HG02852 (cell line): ENCODE results near the gene S100A13.

Experiments used
- ATAC-seq: cut with Tn5 transposase; IDR thresholded peaks from one replicate; pipeline ENCODE4 v1.9.1; 2021; ENCODE audit warnings: mild to moderate bottlenecking, moderate library complexity; ENCODE audit not compliant: unreplicated experiment

The S100A13 gene

DNA sequence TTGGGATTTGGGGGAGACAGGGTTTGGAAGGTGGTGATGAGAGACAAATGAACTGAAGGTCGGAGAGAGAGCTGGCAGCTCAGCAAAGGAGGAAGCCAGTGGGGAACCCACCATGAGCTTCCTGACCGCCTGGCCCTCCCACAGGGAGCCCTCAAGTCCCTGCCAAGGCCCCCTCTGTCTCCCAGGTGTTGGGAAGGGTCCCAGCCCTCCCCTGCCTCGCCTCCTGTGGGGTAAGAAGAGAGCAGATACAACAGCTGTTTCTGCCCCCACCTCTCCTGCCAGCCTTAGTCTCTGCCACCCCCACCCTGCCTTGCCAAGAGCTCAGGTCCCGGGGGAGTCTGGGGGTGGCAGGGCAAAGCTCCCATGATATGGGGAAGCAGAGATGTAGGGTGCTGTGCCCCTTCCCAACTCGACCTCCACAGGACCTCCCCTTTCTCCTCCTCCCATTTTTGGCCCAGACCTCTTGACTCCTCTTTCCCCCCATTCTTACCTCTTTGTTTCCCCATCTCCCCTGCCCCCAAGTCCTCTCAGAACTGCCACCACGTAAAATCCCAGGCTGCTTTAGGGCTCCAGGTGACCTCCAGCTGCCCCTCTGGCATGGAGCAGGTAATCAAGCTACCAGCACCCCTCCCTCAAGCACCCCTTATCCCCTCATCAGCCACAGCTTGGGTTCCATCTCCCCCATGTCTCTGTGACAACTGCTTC lies 1.5 kb upstream of the S100A13 start:
- no peak for ATAC-seq

DNA sequence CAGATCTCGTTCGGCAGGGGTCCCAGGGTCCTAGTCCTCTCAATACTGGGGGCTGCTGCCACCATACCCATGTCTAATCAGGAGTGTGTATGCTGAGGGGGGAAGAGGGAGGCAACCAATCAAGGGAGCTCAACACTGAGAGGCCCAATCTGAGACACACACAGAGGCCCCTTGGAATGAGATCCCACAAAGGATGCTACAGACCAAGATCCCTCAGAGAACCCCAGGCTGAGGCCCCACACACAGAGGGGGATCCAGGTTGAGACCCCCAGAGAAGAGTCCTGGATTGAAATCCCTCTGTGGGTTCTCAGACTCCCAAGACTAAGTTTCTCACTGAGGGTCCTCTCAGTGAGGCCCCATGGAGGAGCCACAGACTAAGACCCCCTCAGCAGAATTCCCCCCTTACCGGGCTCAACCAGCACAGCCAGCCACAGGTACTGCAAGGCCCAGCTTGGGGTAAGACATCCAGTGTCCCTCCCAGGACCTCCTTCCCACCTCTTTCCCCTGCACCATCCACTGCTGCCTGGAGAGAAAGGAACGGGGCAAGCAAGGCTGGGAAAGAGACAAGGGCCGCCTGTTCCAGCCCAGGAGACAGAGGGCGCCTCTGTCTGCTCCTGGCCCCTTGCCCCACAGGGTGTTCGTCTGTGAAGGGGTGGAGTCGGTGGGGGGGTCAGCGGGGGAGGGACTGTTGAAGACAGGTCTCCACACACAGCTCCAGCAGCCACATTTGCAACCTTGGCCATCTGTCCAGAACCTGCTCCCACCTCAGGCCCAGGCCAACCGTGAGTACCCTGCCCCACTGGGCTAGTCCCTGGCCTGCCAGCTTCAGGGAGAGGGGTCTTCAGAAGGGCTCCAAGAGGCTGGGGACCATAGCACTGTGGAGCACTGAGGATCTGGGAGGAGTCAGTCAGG lies 666 bp upstream of the S100A13 start, which contains the start of gene S100A1:
Gene S100A1, plus strand, starts transcription at position 720 of the 912 bp plus-strand sequence. CDS start 2,088 bp downstream, outside the sequence.
- no peak for ATAC-seq

DNA sequence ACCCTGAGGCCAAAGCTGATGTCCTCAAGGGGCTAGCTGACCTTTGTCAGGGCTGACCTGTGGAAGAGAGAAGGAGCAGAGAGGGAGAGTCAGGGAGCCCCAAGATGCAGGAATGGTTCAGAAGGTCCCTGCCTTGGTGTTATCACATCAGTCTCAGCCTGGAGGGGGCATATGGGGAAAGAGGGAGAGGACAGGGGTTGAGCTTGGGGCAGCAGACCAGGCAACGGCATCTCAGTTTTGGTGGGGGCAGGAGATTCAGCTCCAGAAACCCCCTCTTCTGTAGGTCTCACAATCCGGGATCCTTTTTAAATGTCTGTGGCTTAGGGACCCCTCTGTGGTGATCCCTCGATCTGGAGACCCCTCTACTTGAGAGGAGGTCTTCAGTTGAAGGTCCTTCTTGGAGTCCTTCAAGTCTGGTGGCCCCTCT lies 815 bp downstream of the S100A13 start:
- no peak for ATAC-seq

DNA sequence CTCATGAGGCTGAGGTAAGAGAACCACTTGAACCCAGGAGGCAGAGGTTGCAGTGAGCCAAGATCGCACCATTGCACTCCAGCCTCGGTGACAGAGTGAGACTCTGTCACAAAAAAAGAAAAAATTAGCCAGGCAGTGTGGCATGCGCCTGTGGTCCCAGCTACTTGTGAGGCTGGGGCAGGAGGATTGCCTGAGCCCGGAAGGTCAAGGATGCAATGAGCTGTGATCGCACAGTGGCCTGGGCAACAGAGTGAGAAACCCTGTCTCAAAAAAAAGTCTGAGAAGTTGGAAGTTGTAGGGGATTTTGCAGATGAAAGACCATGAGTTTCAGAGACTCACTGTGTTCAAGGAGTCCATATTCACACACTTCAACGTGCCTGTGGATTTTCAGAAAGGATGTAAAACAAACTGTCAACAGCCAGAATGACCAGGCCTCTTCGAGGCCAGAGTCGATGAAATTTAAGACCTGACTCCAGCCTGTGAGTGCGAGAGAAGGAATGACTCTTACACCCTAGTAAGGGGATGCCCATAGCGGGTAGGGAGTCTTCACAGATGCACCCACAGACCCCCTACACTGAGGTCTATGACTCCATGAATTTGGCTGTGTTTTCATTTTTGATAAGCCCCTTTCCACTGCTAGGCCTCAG lies 2.2 kb downstream of the S100A13 start:
- ATAC-seq, result no peak

DNA sequence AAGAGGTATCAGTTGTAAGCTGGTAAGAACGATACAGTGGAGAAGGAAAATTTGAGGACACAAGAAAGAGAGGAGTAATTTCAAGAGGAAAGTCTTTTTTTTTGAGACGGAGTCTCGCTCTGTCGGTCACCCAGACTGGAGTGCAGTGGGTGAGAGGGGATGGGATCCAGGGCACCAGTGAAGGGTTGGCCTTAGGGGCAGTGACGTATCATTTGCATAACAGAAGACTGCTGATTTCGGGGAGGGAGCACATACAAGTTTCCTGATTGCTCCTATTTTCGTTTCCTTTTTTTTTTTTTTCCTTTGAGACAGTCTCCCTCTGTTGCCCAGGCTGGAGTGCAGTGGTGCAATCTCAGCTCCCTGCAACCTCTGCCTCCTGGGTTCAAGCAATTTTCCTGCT lies 4.2 kb downstream of the S100A13 start:
- ATAC-seq, result no peak

DNA sequence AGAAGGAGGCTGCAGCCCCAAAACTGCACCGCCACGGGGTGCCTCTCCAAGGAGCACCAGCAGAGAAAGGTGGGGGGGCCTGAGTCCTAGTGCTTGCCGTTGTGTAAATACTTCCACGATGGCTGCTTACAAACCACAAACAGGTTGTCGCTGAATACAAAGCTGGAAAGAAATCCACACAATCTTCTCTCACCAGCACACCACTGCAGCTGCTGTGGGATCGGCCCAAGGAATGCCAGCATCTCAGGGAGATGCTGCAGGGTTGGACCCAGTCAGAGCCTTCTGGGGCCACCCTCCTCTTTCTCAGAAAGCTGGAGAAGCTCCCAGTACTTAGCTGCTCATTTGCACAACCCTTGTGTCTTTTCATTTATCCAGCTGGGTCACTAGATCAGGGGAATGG lies 8.1 kb downstream of the S100A13 start:
- ATAC-seq, result no peak

DNA sequence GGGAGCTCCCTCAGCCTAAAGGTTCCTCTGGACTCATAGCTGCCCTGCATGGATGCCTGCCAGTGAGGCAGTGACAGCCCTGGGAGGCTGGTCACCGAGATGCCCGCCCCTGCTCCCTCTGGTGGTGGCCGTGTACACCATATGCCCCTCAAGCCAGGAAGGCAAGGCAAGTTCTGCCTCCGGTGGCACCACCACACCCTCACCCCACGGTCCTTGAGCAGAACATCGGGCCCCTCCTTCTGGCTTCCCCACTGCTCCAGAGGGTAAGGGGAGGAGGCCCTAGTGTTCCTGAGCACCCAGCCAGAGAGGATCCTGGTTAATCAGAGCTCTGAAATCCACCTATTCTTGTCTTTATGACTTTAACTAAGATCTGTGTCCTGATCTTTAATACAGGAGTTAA lies 9.6 kb downstream of the S100A13 start:
- no peak for ATAC-seq

DNA sequence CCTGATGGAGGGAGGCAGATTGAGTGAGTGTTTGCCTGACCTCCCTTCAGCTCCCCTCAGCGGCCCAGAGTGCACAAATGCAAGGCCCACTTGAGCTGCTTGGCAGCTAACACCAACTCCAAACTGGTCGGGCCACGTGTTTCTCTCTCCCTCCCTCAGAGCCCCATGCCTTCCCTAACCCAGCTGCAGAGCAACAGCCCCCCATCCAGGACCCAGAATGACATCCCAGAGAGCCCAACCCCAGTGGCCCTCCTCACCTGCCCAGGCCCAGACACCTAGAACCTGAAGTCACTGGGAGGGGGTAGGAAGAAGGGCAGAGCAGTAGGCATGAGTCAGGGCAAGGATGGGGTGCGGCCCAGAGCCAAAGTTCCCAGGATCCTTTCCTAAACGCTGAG lies 10.4 kb downstream of the S100A13 start:
- ATAC-seq, result no peak

DNA sequence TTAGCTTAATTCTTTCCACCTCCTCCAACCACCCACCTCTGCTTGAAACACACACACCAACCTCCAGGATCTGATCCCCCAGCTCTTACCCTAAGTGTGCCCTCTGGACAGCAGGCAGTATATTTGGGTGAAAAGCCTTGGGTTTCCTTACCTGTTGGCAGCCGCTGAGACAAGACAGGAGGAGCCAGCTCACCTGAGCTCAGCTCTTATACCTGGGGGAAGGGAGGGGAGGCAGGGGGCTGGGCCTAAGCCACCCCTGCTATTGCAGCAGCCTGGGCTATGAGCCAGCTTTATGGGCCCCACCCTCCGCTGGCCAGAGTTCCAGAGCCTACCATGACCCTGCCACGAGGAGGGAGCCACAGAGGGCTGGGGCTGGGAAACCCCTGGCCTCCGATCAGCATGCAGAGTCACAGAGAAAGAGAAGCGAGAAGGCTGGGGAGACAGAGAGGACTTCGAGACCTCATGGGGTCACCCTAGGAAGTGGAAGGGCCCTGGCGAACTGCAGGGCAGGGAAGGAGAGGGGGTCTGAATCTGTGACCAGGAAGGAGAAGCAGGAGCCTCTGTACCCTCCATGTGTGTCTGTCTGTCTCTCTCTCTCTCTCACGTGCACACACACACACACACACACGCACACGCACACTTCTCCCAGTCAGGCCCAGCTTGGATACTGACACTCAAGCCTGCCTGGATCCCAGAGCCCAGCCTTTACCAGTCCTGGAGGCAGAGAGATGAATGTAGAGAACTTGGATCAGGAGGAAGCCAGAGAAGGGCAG lies 11.0 kb downstream of the S100A13 start, which contains the start of gene S100A14:
Gene S100A14, minus strand, starts transcription at position 182 of the 773 bp plus-strand sequence. CDS start 467 bp downstream, outside the sequence.
- no peak for ATAC-seq

DNA sequence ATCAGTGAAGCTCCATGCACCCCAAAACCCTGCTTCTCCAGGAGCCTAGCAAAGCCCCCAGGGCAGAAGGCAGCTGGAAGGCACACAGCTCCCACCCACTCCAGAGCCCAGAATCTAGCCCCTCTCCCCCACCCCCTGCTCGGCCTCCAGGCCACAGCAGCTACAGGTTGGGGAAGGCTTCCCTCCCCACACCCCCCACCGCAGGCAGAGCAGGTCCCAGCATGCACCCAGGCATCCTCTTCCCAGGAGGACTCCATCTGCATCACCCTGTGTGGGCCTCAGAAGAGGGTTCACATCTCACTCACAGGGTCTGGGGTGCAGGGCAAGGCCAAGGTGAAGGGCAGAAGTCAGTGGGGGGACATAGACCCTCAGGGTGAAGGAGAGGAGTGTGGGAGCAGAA lies 11.9 kb downstream of the S100A13 start:
- no peak for ATAC-seq

DNA sequence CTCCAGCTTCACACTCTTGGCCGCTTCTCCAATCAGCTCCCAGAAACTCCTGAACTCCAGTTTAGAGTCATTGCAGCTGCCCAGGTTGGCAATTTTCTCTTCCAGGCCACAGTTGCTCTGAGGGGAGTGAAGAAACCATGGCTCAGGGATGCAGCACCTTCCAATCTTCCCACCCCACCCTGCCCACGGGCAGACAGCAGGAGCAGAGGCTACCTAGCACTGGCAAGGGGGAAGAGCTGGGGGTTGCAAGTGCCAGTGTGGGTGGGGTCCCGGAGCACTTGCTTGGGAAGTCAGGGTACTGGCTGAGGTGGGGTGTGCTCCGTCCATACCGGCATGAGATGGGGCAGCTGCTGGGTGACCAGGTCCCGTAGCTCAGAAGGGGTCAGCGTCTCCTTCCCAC lies 12.4 kb downstream of the S100A13 start:
- no peak for ATAC-seq

DNA sequence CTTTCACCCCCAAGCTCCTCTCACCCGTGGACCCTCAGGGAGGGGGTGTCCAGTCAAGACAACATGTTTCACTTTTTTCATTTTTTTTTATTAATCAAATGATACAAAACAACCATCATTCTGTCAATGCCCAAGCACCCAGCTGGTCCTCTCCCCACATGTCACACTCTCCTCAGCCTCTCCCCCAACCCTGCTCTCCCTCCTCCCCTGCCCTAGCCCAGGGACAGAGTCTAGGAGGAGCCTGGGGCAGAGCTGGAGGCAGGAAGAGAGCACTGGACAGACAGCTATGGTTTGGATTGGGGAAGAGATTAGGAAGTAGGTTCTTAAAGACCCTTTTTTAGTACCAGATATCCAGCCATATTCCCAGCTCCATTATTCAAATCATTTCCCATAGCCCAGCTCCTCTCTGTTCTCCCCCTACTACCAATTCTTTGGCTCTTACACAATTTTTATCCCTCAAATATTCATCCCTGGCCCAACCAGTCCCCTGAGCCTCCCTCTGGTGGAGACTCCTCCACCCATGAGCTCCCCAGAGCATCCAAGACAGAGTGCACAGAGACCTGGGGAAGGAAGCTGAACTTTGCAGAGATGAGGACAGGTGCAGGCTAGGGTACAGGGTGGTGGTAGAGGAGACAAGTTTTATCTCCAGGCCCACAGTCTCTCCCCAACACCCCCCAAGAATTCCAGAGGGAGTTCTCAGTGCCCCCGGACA lies 13.0 kb downstream of the S100A13 start:
- no peak for ATAC-seq

DNA sequence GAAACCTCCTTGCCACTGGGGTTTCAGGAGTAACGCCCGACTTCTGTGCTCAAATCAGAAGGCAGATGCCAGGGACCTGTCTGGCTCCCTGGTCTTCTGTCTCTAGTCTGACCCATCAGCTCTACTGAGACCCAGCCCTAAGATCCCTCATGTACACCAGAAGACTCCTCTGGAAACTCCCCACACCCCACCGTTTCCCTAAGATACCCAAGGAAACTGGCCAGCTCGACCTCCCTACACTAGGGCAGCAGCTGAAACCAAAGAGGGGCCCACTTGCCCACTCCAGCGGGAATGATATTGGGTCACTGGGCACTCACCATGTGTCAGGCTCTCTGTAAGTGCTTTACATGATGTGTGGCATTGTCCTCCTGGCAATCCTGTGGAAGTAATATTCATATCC lies 13.9 kb downstream of the S100A13 start:
- ATAC-seq, result no peak

DNA sequence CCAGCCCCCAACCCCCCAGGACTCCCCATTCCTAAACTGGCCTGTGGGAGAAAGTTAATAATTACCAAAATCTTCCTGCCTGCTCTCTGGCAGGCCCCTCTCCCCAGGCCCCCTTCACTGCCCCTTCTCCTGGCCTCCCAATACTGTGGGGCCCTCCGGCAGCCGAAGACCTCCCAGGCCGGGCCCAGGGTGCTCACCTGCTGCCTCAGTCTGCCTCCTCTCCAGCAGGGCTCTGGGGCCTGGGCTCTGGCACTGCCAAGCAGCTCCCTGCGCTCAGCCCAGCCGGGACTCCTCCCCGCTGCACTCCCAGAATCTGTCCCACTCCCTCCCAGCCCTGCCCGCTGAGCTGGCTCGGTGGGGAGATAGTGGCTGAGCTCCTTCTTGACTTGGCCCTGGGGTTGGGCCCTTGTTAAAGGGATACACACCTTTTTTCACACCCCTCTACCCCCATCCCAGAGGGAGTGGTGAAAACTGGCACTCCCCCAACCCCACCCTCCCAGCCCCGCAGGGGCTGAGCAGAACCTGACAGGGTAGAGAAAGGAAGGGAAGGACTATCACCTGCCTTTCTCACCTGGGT lies 14.5 kb downstream of the S100A13 start, which contains the start of gene S100A16:
Gene S100A16, minus strand, starts transcription at position 383 of the 577 bp plus-strand sequence. CDS start 4,986 bp downstream, outside the sequence.
- no peak for ATAC-seq

DNA sequence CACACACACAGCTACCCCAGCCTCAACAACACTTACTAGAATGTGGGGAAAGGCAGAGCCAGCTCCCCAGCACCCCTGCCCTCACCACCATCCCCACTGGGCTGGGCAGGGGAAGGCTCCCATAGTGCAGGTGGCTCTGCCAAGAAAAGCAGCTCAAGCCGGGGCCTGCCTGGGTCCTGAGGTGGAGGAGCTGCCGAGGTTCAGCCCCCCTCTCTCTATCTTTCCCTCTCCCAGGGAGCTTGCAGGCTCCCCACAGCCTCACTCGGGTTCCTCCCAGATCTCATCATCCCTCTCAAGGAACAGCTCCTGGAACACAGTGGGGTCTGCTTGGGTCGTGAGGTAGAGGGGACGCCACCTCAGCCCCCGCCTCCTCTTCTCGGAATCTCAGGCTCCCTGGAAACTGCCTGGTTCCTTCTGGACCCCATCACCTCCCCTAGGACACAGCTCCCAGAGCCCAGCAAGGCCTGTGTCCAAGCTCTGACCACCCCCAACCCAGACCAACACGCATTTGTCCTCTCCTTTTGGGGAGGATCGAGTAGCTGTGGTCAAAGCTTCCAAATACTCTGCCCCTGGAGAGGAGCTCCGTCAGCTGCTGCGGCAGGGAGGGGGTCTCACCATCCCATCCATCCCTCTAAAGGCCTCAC lies 15.1 kb downstream of the S100A13 start:
- no peak for ATAC-seq

DNA sequence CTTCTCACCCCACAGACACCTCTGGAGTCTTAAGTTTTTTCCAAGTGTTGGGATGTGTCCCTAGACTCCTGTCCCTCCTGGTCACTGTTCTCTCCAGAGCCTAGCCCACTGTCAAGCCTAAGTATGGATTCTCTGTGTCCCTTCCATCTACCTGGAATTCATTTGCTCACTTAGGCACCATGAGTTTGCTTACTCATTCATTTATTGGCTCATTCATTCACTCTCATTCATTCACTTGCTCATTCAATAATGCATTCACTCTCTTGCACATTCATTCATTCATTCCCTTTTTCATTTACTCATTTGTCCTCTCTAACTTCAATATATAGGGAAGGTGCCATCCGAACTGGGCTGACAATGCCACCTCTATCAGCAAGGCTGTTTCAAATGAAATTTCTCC lies 15.9 kb downstream of the S100A13 start:
- ATAC-seq, result no peak

DNA sequence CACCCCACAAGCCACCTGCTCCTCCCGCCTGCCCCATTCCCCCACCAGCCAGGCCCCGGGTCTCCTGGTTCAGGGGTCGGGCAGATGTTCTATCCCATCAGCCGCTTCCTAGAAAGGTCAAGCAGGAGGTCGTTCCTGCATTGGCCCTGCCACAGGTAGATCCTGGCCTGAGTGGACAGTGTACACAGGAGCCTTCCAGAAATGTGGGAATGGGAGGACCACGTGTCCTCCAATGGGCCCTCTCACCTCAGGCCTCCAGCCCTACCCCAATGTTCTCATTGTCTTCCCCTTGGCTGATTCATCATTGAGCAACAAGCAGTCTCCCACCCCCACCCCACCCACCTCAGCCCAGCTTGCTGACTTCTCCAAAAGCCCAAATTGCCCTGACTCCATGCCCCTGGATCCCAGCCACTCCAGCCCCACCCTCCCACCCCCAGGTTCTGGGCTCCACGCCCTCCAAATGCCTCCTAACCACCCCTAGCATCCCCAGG lies 16.4 kb downstream of the S100A13 start:
- ATAC-seq, result no peak

DNA sequence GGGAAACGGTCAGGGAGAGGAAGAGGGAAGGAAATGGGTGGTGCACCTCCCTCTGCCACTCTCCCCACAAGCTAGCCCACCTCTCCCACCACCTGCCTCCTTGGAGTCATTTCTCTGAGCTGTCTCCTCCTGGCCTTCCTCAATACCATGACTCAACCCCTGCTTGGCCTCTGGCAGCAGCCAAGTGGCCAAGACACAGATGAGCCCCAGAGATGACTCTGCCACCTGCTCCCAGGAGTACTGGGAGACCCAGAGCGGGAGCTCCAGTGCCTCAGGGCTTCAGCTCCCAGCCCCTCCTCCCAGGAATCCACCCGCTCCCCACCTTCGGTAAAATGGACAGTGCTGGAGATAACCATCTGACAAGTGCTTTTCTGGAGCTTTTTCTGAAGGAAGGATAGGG lies 17.0 kb downstream of the S100A13 start:
- no peak for ATAC-seq

DNA sequence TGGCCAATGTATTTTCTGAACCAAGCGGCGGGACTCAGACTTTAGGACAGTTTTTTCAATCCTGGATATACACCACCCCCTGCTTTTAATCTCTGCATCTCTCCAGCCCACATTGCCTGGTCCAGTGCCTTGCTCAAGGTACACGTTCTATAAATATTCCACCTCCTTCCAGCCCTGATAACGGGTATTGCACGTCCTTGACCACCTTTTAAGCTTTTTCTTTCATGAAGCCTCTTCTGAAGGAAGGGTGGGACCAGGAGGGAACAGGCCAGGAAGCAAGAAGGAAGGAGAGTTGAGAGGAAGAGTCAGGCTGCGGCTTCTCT lies 17.8 kb downstream of the S100A13 start:
- ATAC-seq, result no peak
